GM19397 (cell line): Measurements from ENCODE around the gene GHR.

Experiments
- ATAC-seq: cut with Tn5 transposase; IDR thresholded peaks from one replicate; pipeline ENCODE4 v1.9.1; 2021; ENCODE audit warnings: mild to moderate bottlenecking, moderate library complexity; ENCODE audit not compliant: unreplicated experiment

The GHR gene

DNA sequence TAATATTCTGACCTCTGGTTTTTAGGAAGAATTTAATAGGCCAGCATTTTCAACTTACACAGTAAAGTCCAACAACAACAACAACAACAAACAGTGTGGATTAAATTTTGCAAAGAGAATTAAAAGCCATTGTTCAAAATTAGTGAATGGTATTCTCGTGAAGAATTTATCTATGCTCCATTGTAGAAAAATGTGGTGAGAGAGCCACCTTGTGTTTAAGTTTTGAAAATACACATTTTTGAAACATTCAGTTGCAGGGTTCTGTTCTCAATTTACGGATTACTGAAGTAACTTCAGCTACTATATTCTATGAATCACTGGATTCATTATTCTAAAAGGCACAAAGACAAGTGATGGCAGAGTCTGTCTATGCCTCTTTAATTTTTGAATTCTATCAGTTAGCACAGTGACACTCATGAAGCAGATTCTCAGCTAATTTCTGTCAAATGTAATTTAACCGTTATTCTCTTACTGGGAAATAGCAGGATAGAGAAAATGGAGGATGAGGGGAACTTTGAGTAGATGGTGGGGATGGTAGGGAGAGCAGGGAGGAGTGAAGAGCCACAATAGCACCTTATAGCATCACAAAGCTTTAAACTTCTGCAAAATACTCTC, 344.4 kb downstream of the GHR start:
- ATAC-seq, result no peak

DNA sequence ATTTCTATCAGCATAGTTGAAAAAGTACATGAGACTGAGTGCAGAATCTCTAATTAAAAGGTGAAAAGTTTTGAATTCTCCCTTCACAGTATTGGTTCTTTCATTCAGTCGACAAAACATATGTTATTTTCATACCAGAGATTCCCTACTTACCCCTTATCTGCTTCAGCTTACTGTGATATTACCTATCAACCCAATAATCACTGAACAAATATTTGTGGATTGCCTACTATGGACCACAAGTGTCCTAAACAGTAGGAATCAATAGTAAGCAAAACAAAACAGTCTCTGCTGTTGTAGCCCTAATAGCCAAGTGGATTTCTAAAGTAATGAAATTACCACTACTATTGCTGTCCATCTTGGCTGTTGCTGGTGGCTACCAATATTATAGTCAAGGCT, 344.9 kb downstream of the GHR start:
- no peak for ATAC-seq

DNA sequence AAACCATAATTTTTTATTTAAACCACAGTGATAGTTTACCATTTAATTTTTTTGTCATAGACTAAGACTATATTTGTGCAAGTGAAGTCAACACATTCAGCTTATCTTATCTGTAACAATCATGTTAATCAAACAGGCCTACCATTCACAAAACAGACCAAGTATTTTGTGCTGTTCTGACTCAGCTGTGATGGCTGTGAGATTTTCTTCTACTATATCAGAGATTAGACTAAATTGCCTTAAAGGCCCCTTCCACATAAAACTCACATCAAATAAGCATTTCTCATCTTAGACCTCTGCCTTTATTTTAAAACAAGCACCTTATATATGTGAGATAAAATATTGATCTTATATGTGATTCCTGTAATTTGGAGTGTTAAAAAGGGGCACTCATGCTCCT, 346.8 kb downstream of the GHR start:
- ATAC-seq, result no peak
